ENCODE measurements around the gene KLK11. TPM values are rescaled to one million over a fixed set of nuclear protein-coding genes. Genes with fewer than 3 reads are reported as not detected.

KLK11 gene
- 0.15 TPM for polyA plus RNA-seq (ENCODE audit: insufficient read length)
- long read RNA-seq, donor 1: 0 reads
- long read RNA-seq, donor 2: 0 reads
- long read RNA-seq, donor 3: 0 reads
- long read RNA-seq, donor 4: 0 reads
- long read RNA-seq, donor 5: 0 reads
- long read RNA-seq, donor 6: 0 reads
- long read RNA-seq, donor 7: 0 reads
- long read RNA-seq, donor 8: 0 reads

- DNase-seq: no peak
These were observed at the start of gene KLK11 for GRCh38 chr19:51026554-51026831. TSS of gene KLK11 (minus strand) at chr19:51026616. CDS start at chr19:51025631, 985 bp downstream.

GRCh38 chr19:51075998-51076397 lies 49.6 kb upstream of the KLK11 start:
- no peak for DNase-seq

GRCh38 chr19:51071095-51071405 lies 44.6 kb upstream of the KLK11 start:
- DNase-seq: no peak

- DNase-seq: no peak
These were observed 44.1 kb upstream of the KLK11 start for GRCh38 chr19:51070334-51071094.

- no peak for DNase-seq
These were observed 40.2 kb upstream of the KLK11 start for GRCh38 chr19:51066393-51067186.

GRCh38 chr19:51065221-51065960 lies 39.0 kb upstream of the KLK11 start:
- DNase-seq: no peak

GRCh38 chr19:51064534-51065220 lies 38.3 kb upstream of the KLK11 start, which contains the start of gene KLK13:
TSS of gene KLK13 (minus strand) at chr19:51065092. CDS start at chr19:51065067, 25 bp downstream.
- peak; percentile 10 for DNase-seq

- no peak for DNase-seq
These were observed 37.2 kb upstream of the KLK11 start for GRCh38 chr19:51063664-51064063.

- no peak for DNase-seq
These were observed 34.6 kb upstream of the KLK11 start for GRCh38 chr19:51060973-51061372.

GRCh38 chr19:51060336-51060735 lies 33.9 kb upstream of the KLK11 start:
- DNase-seq: no peak

GRCh38 chr19:51059715-51060114 lies 33.3 kb upstream of the KLK11 start:
- no peak for DNase-seq

GRCh38 chr19:51055866-51056265 lies 29.4 kb upstream of the KLK11 start:
- DNase-seq: no peak

- DNase-seq: no peak
These were observed 20.6 kb upstream of the KLK11 start for GRCh38 chr19:51047031-51047335.

GRCh38 chr19:51044327-51044726 lies 17.9 kb upstream of the KLK11 start:
- DNase-seq: no peak

GRCh38 chr19:51043497-51043896 lies 17.1 kb upstream of the KLK11 start:
- DNase-seq: no peak

- no peak for DNase-seq
These were observed 13.7 kb upstream of the KLK11 start for GRCh38 chr19:51040151-51040550.

- DNase-seq: no peak
These were observed 10.1 kb upstream of the KLK11 start for GRCh38 chr19:51036519-51036918.

- no peak for DNase-seq
These were observed 8.3 kb upstream of the KLK11 start, which contains the start of gene KLK12 for GRCh38 chr19:51034704-51035103. TSS of gene KLK12 (minus strand) at chr19:51035002. CDS start at chr19:51034621, 381 bp downstream.

- DNase-seq: no peak
These were observed 5.4 kb upstream of the KLK11 start for GRCh38 chr19:51031880-51032225.

GRCh38 chr19:51031220-51031879 lies 4.9 kb upstream of the KLK11 start:
- no peak for DNase-seq

- DNase-seq: no peak
These were observed 4.2 kb upstream of the KLK11 start for GRCh38 chr19:51030631-51031030.

GRCh38 chr19:51029718-51030117 lies 3.3 kb upstream of the KLK11 start:
- no peak for DNase-seq
